Colonic mucosa (tissue), 4 donors: Measurements from ENCODE around the gene SLC13A2. TPM values are rescaled to one million over a fixed set of nuclear protein-coding genes. Genes with fewer than 3 reads are reported as not detected.

Experiments used
- DNase-seq: peaks from one replicate; pipeline ENCODE4 v3.0.0-alpha.2; 2020
- H3K27ac ChIP-seq: fragments of 200-600 bp; one replicate; pipeline ENCODE4 v1.8.0; 2021
- H3K27me3 ChIP-seq: fragments of 200-600 bp; one replicate; pipeline ENCODE4 v1.8.0; 2021
- H3K36me3 ChIP-seq: fragments of 200-600 bp; one replicate; pipeline ENCODE4 v1.8.0; 2021
- H3K4me1 ChIP-seq: fragments of 200-600 bp; one replicate; pipeline ENCODE4 v1.8.0; 2021; ENCODE audit warnings: mild to moderate bottlenecking
- H3K4me3 ChIP-seq: fragments of 200-600 bp; one replicate; pipeline ENCODE4 v1.8.0; 2021
- H3K9ac ChIP-seq, 2 donors: one replicate each; pipeline ENCODE4 v1.7.0; 2013; ENCODE audit warnings: control low read depth in 2 of 2, low read depth in 2 of 2, low read length in 2 of 2
- H3K9me3 ChIP-seq: fragments of 200-600 bp; one replicate; pipeline ENCODE4 v1.8.0; 2021
- intact Hi-C: fragments of 100-400 bp; cut with DNase I; formaldehyde crosslinking; loops from one replicate; pipeline ENCODE4 v1.14.1; 2022
- total RNA-seq, 2 donors: library from RNA; stranded (reverse); fragmentation: NEBNext Ultra II Directional in 1 of 2; extraction: Animal tissue kit (Norgen Biotek cat#: 25700) in 1 of 2; gene quantifications; one replicate each; pipeline ENCODE4 v1.2.1, GENCODE V29; 2021
- TF ChIP-seq, protein P1 (sequence below): fragments of 200-600 bp; IDR thresholded peaks from one replicate; pipeline ENCODE4 v1.8.0; 2022; ENCODE audit warnings: antibody characterized with exemption, mild to moderate bottlenecking
- donor health status: healthy.
- donor health status: DM: no; HTN: no; CAD: no.
- donor health status: DM: no; HTN: no; CAD: no.

SLC13A2 gene
- total RNA-seq, 2 donors from 2014 or later, result 24.7 to 40.5 TPM

DNA sequence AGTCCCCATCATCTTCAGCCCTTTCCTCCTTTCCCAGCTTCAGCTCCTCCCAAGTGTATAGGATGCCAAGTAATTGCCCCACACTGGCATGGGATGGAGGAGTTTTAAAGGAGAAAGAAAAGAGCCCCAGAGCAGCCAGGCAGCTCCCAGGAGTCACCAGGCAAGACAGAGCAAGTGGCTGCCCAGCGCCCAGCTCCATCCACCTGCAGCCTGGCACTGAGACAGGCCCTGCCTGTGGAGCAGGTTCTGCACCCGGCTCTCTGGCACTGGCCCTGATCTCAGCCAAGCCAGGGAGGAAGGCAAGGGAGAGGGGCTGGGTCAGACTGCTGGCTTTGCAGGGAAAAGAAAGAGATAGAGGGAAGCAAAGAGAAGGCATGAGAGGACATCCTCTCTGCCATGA is 54.4 kb downstream of the SLC13A2 start:
- peaks cover 22% of the 10 kb centered on the region for H3K4me1 ChIP-seq
- H3K9ac ChIP-seq, result no peak overlapping the region
- no peaks in the 10 kb centered on the region for H3K36me3 ChIP-seq
- H3K27me3 ChIP-seq, result no peaks in the 10 kb centered on the region
- intact Hi-C loops, result no loop called here
- H3K9me3 ChIP-seq, result no peaks in the 10 kb centered on the region
- TF ChIP-seq, protein P1, sequence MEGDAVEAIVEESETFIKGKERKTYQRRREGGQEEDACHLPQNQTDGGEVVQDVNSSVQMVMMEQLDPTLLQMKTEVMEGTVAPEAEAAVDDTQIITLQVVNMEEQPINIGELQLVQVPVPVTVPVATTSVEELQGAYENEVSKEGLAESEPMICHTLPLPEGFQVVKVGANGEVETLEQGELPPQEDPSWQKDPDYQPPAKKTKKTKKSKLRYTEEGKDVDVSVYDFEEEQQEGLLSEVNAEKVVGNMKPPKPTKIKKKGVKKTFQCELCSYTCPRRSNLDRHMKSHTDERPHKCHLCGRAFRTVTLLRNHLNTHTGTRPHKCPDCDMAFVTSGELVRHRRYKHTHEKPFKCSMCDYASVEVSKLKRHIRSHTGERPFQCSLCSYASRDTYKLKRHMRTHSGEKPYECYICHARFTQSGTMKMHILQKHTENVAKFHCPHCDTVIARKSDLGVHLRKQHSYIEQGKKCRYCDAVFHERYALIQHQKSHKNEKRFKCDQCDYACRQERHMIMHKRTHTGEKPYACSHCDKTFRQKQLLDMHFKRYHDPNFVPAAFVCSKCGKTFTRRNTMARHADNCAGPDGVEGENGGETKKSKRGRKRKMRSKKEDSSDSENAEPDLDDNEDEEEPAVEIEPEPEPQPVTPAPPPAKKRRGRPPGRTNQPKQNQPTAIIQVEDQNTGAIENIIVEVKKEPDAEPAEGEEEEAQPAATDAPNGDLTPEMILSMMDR, result no peak
- peak overlapping the region; percentile 49 for H3K27ac ChIP-seq
- DNase-seq, result peak; percentile 66
- no peak overlapping the region for H3K4me3 ChIP-seq

DNA sequence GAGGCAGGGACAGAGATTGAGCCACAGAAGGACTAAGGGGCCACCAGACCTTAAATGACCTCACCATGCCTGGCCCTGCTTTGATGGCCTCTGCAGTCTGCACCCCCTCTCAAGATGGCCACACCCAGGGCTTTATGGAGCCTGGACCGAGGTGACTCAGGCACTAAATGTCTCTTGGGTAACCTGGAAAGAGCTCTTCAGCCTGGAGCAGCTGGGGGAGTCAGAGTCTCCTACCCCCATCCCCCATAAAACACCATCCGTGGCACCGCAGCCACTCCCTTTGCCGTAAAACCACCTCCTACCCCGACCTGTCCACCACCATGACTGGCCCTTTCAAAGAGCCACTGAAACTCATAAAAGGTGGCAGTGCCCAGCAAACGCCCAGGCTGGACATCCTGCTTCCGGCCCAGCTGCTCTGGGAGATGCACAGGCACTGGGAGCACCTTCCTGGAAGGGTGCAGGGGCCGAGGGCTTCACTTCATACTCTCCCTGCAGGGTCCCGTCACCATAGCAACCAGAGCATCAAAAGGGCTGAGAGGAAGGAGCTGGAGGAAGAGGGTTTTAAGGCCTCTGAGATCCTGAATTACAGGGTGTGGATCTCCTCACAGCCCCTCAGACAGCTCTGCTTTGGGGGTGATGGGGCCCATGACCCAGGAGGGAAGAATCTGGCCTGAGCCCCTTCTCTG is 55.0 kb downstream of the SLC13A2 start:
- peaks cover 27% of the 10 kb centered on the region for H3K4me1 ChIP-seq
- no peak overlapping the region for H3K9ac ChIP-seq
- H3K9me3 ChIP-seq, result no peaks in the 10 kb centered on the region
- peak; percentile 65 for DNase-seq
- TF ChIP-seq, protein P1, result no peak
- intact Hi-C loops, result no loop called here
- H3K36me3 ChIP-seq, result no peaks in the 10 kb centered on the region
- H3K27ac ChIP-seq, result peak overlapping the region; percentile 49
- no peaks in the 10 kb centered on the region for H3K27me3 ChIP-seq
- H3K4me3 ChIP-seq, result no peak overlapping the region

GRCh38 chr17:28529013-28529400 is 55.6 kb downstream of the SLC13A2 start:
- Histone ChIP-seq H3K9me3 (no peaks in the 10 kb centered on the region), H3K27ac (peak overlapping the region; percentile 20), H3K9ac (no peak overlapping the region), H3K36me3 (no peaks in the 10 kb centered on the region), H3K4me1 (peaks cover 27% of the 10 kb centered on the region), H3K27me3 (no peaks in the 10 kb centered on the region), H3K4me3 (no peak overlapping the region)
- no peak for DNase-seq
- intact Hi-C loops, result no loop called here
- TF ChIP-seq, protein P1, result no peak

DNA sequence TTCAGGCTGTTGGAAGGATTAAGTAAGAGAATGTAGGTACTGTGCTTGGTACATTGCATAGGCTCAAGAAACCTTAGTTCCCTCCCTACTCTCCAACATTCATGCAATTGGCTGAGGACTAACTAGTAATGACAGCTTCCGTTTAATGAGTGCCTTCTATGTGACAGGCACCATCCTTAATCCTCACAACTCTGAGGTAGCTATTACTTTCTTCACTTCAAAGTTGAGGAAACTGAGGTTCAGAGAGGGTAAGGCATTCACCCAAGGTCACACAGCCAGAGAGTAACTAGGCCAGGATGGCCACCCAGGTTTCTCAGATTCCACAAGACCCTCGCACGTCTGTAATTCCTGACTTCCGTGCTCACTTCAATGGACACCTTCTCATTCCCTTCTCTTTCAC is 56.8 kb downstream of the SLC13A2 start:
- Histone ChIP-seq H3K27ac (no peak overlapping the region), H3K4me1 (peaks cover 20% of the 10 kb centered on the region), H3K9ac (no peak overlapping the region), H3K36me3 (no peaks in the 10 kb centered on the region), H3K9me3 (no peaks in the 10 kb centered on the region), H3K4me3 (no peak overlapping the region), H3K27me3 (no peaks in the 10 kb centered on the region)
- intact Hi-C loops, result no loop called here
- no peak for DNase-seq
- TF ChIP-seq, protein P1, result no peak

- TF ChIP-seq, protein P1, result no peak
- Histone ChIP-seq H3K4me3 (no peak overlapping the region), H3K36me3 (no peaks in the 10 kb centered on the region), H3K4me1 (peaks cover 20% of the 10 kb centered on the region), H3K9me3 (no peaks in the 10 kb centered on the region), H3K27me3 (no peaks in the 10 kb centered on the region), H3K9ac (no peak overlapping the region), H3K27ac (no peak overlapping the region)
- DNase-seq, result no peak
- intact Hi-C loops, result no loop called here
Measured at GRCh38 chr17:28530926-28531325, 57.5 kb downstream of the SLC13A2 start.
